Medulla oblongata (tissue), 1 donor: ENCODE measurements around the gene TUBB4B.

Experiments used
- DNase-seq: peaks from one replicate; pipeline ENCODE4 v3.0.0-alpha.2; 2015; ENCODE audit errors: extremely low spot score

Gene TUBB4B

GRCh38 chr9:137240841-137241489 lies at the start of gene TUBB4B:
TSS of gene TUBB4B (plus strand) at chr9:137241287. CDS start at chr9:137241361, 74 bp downstream.
- DNase-seq, result peak; percentile 100

- DNase-seq, result peak; percentile 68
These were observed 49.2 kb upstream of the TUBB4B start for GRCh38 chr9:137191691-137192447.

GRCh38 chr9:137192448-137192780 lies 48.7 kb upstream of the TUBB4B start:
- DNase-seq, result no peak

GRCh38 chr9:137192859-137193258 lies 48.2 kb upstream of the TUBB4B start:
- DNase-seq, result no peak

- DNase-seq, result no peak
These were observed 47.3 kb upstream of the TUBB4B start for GRCh38 chr9:137193771-137194170.

- peak; percentile 88 for DNase-seq
These were observed 46.7 kb upstream of the TUBB4B start for GRCh38 chr9:137194388-137194787.

GRCh38 chr9:137194909-137195308 lies 46.2 kb upstream of the TUBB4B start:
- no peak for DNase-seq

GRCh38 chr9:137195525-137196220 lies 45.4 kb upstream of the TUBB4B start:
- no peak for DNase-seq

- DNase-seq, result peak; percentile 39
These were observed 42.8 kb upstream of the TUBB4B start for GRCh38 chr9:137198051-137198901.

- DNase-seq, result peak; percentile 39
These were observed 42.2 kb upstream of the TUBB4B start for GRCh38 chr9:137198902-137199283.

GRCh38 chr9:137199411-137200121 lies 41.5 kb upstream of the TUBB4B start:
- DNase-seq, result no peak

GRCh38 chr9:137200311-137201204 lies 40.5 kb upstream of the TUBB4B start, which contains the start of gene TPRN:
TSS of gene TPRN (minus strand) at chr9:137200741. CDS start at chr9:137200711, 30 bp downstream.
- peak; percentile 99 for DNase-seq

- no peak for DNase-seq
These were observed 39.8 kb upstream of the TUBB4B start for GRCh38 chr9:137201205-137201868.

- no peak for DNase-seq
These were observed 38.1 kb upstream of the TUBB4B start for GRCh38 chr9:137202966-137203365.

GRCh38 chr9:137204731-137205125 lies 36.4 kb upstream of the TUBB4B start:
- DNase-seq, result no peak

GRCh38 chr9:137205126-137206069 lies 35.7 kb upstream of the TUBB4B start, which contains the start of the genes NDOR1 and TMEM203:
TSS of gene NDOR1 (plus strand) at chr9:137205700. CDS start at chr9:137205778, 78 bp downstream.
TSS of gene TMEM203 (minus strand) at chr9:137205648. CDS start at chr9:137205414, 234 bp downstream.
- peak; percentile 92 for DNase-seq

GRCh38 chr9:137206602-137207001 lies 34.5 kb upstream of the TUBB4B start:
- no peak for DNase-seq

- no peak for DNase-seq
These were observed 29.6 kb upstream of the TUBB4B start for GRCh38 chr9:137211532-137211931.
